HG02938 (cell line): ENCODE results near the gene GALNTL6.
"Not testable (repeated sequence)": the region's sequence is repeated elsewhere in the genome, so short reads cannot be mapped to it uniquely, and the experiment has no call there.

Experiments
- ATAC-seq: cut with Tn5 transposase; IDR thresholded peaks from one replicate; pipeline ENCODE4 v1.9.1; 2021; ENCODE audit warnings: mild to moderate bottlenecking, moderate library complexity; ENCODE audit not compliant: unreplicated experiment

Gene GALNTL6

DNA sequence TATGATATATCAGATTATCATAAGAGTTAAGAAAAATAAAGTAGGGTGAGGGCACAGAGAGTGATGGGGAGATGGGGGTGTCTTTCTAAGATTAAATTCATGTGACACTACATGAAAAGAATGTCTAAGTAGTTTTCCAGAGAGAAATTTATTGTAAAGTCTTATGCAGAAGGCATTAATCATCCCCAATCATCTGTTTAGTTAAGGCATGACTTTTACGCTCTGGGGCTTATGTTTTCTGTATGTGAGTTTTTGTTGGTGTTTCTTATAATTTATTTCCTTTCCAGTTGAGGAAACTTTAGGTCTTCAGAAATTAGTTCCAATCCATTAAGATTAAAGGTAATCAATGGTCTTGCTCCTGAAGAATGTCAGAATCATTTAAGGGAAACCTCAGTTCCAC is 972.4 kb downstream of the GALNTL6 start:
- ATAC-seq = no peak

DNA sequence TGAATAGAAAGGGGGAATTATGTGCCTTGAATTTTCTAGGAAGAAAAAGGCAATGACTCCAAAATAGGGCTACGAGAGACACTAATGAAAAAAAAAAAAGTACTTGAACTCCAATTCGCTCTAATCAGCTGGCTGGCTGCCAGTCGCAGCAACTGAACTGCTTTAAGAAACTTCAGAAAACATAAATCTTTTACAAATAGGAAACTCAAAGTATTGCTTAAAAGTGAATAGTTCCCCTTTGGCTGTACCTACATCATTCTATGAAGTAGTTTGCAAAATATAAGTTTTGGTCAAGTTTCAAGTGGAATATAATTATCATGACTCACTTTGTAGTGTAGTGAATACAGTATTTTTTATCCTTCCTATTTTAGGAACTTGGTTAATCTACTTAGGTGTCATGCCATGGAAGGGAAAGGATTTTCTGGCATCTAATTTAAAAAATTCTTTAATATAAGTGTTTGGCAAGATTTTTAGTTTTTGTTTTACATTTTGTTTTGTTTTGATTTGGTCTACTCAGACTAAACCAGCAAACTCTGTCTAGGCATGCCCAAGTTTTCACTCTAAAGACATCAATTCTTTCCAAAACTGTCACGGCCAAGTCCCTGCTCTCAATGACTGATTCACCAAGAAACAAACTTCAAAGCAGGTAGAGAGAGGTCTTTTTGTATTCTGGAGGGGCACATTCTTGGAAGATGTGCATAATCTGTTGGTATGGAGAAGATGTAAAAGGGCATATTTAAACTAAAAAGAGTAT is 973.0 kb downstream of the GALNTL6 start:
- ATAC-seq = no peak

DNA sequence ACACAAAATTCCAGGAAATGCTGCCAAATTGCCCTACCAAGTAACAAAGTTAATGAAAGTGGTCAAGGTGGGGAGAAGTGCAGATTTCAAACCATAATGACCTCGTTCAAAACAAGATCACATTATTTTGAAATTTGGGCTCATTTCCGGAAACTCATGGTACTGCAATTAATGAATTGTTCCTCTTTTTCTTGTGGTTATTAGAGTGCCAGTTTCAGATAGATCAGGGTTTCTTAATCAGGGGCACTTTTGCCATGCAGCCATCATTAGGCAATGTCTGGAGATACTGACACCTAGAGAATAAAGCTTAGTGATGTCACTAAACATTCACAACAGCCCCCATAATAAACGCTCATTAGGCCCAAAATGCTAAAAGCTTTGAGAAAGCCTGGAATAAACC is 973.9 kb downstream of the GALNTL6 start:
- ATAC-seq = no peak

DNA sequence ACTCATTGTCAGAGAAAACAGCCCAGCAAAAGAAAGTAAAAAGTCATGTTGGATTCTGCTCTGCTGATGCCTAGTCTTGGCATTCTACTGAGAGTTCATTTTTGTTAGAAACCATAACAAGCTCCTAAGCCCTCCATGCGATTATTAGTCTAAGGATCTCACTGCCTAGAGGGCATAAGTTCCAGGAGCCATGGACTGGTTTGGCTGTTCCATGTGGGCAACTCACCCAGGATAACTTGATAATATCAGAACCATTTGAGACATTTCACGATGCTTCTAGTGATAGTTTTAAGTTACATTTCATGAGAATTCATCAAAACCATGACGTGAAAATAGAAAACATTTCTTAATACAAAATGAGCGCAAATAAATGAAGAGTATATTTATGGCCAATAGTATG is 978.6 kb downstream of the GALNTL6 start:
- ATAC-seq = no peak

DNA sequence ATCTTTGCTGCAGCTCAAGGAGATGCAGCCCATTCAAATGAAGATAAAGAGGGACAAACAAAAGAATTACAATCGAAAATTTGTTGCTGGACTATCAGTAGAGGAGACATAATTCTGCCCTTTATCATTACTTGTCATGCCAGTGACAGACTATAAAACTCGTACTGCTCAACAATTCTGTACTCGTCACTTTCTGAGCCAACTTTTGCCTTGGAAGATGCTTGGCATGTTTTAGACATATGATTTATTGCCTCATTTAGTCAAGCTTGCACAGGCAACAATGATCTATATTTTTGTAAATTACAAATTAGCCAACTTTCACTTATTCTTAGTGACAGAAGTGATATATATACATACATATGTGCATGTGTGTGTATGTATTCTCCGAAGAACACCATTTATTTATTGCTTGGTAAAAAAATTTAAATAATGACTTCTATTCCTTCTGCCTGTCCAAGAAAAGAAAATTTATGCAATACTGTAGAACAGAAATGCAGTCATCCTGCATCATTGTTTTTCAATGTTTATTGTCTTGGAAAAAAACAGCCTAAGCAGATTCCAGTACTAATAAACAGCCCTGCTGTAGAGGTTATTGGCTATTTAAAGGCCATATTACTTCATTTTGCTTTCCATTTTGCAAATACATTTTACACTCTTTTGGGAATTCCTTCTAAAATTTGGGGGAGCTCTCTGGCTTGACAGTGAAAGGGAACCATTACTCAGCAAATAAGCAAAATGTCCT is 980.5 kb downstream of the GALNTL6 start:
- no peak for ATAC-seq

DNA sequence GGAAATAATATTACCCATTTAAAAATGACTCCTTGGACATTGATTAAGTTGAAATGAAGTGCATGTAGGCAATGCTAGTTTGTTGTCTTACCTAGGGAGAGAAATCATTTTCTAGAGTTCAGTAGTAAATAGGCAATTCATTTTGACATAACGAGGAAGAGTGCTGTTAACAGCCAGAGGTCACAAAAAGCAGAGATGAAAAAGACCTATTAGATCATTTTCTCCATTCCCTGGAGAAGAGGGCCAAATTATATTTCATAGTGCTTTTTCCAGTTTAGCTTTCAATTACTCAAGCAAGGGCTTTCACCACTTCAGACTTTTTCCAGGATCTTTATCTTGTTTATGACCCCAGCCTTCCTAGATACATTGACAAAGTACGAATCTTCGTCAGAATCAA is 981.1 kb downstream of the GALNTL6 start:
- ATAC-seq = no peak

DNA sequence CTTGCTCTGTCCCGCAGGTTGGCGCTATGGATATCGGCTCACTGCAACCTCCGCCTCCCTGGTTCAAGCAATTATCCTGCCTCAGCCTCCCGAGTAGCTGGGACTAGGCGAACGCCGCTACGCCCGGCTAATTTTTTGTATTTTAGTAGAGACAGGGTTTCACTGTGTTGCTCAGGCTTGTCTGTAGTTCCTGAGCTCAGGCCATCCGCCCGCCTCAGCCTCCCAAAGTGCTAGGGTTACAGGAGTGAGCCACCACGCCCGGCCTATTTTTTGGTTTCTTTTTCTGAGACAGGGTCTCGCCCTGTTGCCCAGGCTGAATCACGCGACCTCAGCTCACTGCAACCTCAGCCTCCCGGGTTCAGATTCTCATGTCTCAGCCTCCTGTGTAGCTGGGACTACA is 984.1 kb downstream of the GALNTL6 start:
- not testable (repeated sequence) for ATAC-seq

DNA sequence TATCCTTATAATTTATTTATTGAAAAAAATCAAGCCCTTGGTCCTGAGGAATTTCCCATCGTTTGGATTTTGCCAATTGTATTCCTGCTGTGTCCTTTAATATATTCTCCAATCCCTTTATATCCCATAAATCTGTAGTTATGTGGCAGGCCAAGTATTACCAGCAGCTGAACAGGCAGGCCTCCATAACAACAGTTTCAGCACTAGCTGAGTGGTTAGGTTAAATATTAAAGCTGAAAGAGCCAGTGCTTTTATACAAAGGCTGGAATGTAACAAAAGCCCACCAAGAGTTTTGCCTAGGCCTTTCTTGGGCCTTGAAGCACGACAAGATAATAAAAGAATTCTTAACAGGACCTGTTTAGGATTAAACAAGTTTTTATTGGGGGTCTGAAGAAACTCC is 988.8 kb downstream of the GALNTL6 start:
- no peak for ATAC-seq

DNA sequence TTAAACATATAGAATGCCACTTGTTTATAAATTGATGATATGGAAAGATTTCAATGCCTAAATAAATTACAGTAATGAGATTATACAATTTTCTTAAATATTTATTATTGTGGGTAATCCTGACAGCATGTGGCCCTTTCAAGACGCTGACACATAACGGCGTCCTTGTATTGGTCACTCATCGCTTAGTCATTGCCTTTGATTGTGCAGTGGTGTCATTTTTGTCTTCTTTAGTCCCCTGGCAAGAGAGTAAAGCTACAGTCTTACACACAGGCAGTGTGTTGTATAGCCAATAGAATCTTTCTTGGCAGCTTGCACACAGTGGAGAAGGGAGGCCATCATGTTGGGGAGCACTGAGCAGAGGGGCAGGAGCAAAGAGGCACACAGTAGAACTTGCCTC is 993.6 kb downstream of the GALNTL6 start:
- ATAC-seq = no peak

DNA sequence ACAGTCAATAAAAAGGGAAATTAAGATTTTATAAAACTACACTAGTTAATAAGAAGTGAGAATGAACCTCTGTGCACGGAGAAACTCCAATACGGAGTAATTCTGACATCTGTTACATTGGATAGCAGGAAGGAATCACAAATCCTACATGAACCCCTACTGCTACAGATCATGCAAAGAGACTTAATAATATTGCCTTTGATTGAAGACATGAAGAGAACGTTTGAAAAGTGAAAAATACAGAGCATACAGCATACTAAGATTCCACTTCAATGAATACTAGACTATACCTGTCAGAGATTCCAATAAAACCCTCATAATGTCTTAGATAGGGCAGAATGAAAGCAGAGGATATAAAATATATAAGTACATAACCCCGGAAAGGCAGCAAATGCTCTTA is 995.0 kb downstream of the GALNTL6 start:
- ATAC-seq = no peak

DNA sequence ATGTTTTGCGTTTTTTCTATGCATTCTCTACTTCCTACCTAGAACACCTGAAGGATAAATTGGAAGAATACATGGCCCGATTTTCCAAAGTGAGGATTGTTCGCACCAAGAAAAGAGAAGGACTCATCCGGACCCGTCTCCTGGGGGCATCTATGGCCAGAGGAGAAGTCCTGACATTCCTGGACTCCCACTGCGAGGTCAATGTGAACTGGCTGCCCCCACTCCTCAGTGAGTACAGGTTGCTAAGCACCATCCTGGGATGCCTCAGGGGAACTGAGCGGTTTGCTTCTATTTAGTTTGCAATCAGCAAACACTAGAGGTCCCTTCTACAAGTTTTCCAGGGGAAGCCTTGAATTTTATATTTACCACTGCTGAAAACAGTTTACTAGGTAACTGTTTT is 996.1 kb downstream of the GALNTL6 start:
- no peak for ATAC-seq

DNA sequence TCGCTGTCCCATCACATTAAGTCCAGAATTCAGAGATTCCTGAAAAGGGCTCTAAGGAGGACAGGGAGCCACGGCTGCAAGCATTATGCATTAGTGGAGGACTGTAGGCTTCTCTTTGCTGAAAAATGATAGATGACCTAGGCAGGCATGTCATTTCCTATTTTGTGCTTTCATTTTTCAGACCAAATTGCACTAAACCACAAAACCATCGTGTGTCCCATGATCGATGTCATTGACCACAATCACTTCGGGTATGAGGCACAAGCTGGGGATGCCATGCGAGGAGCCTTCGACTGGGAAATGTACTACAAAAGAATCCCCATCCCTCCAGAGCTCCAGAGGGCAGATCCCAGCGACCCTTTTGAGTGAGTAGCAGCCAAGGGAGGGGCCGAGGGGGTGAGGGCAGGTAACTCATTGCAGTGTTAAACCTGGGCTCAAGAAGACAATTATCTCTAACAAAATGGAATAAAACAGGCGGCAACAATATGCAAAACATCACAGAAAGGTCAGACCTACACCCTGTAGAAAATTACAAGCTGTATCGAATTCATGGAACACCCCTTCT is 1000.2 kb downstream of the GALNTL6 start:
- peak; percentile 83 for ATAC-seq

DNA sequence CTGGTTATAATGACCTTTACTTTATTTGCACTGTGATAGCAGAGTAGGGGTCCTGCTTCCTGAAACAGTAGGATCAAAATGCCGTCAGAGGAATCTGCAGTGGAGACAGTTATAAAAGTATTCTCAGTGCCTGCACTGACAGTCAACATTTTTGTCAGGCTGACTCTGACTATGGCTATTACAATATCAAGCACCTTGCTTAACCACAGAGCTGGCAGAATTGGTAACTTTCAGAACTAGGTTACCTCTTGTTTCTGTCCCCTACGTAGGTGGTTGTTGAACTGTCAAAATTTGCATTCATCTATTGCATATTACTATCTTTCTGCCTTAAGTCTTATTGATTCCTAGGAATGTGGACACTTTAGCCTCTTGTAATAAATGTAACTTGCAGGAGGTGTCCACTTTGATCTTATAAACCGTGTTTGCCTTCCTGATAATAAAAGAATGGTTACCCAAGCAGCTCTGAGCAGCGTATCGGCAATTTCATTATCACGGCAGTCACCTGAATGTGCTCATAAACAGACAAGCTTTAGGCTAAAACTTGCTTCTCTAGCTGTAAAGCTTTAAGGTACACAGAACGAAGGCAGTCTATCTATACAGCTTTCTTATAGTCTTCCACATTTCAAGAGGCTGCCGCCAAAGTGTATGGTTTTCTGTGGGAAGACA is 1002.4 kb downstream of the GALNTL6 start:
- no peak for ATAC-seq

DNA sequence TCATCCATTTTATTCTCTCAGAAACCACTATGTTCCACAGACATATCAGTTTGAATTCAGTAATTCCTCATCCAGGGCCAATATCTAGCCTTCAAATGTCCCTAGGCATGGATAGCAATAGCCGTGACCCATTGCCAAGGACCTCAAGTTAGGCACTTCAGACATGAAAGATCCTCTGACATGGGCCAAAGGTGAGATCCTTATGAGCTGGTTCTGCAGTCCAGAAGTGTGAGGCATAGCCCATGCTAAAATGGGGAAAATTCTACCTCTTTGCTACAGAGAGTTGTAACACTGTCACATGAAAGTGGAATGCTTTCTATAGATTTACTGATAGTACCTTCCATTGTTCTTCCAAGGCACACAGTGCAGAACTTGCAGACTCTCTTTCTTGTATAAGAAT is 1005.7 kb downstream of the GALNTL6 start:
- no peak for ATAC-seq

DNA sequence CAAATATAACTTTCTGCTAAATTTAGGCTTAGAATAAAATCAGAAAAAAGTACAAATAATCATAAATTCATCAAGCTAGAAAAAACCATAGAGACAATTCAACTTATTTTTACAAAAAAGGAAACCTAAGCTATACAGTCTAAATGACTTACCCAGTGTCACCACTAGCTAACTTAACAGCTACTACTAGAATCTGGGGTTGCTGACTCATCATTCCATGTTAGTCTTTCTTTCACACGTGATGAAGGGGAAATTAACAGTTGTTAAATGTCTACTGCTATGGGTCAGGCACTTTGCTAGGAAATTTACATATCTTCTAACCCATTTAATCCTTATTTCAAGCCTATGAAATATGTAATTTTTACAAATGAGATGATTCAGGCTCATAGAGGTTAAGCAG is 1006.1 kb downstream of the GALNTL6 start:
- no peak for ATAC-seq

DNA sequence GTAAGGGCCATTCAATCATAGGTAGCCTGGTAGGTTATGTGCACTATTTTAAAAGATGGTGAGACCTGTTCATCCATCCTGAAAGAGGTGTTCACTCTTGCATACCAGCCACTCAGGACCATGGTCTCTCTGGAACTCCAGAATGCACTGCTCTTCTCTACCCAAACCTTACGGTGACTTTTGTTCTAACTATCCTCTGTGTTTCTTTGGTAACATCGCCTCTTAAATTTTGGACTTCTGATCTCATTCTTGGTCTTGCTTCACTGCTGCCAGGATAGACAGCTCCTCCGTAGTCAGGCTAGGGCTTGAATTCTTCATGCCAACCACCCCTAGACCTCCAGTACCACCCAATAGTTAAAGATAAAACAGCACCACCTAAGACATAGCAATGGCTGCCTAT is 1009.1 kb downstream of the GALNTL6 start:
- no peak for ATAC-seq

DNA sequence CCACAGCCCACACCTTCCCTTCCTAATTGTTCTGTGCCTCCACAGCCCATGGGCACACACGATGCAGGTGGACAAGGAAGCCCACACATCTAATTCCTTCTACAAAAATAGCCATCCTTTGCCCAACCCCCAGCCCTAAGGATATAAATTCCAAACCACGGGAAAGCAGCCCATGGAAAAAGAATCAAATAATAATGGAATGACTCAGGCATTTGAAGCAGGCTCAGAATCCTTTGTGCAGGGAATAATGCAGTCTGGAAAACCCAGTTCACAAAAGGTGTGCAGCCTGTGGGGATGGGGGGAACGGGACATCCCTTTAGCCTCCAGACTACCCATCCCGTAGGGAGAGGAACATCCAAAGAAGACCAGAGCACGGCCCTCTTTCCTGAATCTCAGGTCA is 1013.1 kb downstream of the GALNTL6 start:
- no peak for ATAC-seq

DNA sequence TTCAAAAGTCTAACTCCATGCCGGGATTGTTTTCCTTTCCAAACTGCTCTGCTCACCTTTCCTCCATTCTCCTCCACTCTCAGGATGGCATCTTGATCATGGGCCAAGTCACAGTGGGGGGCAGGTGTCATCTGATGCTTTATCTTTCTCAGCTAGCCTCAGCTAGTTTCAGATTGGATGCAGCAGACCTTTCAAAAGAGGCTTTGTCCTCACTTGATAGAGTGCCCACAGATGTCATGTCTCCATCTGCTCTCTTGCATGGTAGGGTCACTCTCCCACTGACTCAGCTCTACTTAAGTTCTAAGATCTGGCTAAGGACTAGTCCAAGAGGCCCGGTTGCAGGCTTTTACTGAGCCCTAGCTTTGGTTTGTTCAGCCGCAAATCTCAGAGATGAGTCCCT is 1013.7 kb downstream of the GALNTL6 start:
- no peak for ATAC-seq

DNA sequence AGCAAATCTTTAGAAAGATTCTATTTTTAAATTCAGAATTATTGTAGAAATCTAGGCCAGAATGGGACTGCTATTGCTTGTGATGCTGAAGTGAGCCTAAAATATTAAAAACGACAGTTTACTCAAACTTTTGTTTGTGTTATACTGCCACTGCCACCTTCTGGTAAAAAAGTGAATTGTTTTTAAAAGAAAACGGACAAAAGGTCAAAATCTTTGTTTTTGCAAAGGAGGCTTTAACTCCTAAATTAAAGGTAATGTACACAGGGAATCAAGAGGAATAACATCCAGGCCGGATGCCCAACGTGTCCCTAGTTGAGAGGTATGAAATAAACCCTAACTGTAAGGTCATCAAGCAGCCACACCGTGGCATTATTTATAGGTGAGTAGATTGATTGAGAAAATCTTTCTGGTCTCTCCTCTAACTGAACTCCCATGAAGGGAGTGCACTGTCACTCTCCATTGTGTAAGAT is 1017.1 kb downstream of the GALNTL6 start:
- no peak for ATAC-seq

DNA sequence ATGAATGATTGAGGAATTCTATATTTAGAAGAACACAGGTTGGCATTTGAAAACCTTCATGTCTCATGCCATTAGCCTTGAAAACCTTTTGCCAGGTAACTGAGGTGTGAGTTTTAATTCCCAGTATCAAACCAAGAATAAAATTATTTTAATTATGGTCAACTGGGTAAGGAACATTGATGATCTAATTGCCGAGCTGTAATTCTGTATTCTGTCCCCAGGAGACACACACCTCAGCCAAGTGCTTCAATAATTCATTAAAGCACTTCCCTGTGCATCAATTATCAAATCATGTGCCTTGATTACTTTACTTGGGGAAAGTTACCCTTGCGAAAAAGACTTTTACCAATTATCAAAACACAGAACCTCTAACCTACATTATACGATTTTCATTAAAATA is 1023.5 kb downstream of the GALNTL6 start:
- no peak for ATAC-seq

DNA sequence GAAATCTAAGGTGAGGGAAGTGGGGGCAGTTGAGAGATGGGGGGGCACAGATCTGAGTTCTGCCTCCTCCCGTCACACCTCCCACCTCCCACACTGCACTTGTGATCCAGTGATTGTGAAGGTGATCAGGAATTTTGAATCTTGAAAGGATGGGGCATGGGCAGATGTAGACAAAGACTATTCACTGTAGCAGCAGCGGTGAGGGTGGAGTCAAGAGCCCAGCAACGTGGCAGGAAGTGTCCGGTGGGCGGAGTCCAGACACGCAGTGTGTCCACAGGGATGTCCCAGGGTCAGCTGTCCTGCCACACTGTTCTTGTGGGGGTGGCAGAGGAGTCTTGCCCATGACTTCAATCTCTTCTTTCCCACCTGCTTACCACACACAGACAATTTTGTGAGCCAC is 1024.9 kb downstream of the GALNTL6 start:
- no peak for ATAC-seq

DNA sequence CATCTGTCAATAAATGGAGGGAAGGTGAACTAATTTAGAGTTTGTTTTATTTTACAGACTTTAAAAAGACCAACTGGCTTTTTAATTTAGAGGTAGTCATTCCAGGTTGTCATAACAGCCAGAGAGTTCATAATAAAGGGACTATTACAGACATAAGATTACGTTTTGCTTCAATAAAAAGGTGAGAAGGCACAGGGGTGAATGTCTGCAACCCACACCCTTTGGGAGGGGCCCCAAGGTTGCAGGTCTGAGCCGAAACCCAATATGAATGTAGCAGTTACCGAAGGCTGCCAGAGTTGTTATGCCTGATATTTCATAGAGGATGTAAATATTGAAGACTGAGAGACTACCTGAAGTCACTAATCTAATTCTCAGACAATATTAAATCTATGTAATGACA is 1025.7 kb downstream of the GALNTL6 start:
- no peak for ATAC-seq
